Measurements from ENCODE around the gene WIPF3. TPM values are rescaled to one million over a fixed set of nuclear protein-coding genes. Genes with fewer than 3 reads are reported as not detected.

The WIPF3 gene
- total RNA-seq, 4 donors from 2014 or later: 3.7 to 6.8 (median 5.5) TPM

DNA sequence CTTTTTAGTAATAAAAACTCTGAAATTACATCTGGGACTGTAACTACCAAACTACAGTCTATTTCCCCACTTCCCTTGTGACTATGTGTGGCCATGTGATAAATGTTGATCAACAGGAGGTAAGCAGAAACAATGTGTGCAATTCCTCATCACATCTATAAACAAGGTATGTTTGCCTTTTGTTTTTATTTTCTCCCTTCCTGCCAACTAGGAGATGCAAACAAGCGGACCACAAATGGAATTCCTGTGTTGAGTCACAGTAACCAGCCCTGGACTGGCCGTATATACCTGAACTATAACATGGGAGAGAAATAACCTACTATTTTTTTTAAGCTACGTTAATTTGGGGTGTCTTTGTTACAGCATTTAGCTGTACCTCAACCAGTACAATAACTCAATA lies 130.8 kb downstream of the WIPF3 start:
- no peak for TF ChIP-seq EP300 (IDR thresholded peaks at IDR 0.05)
- TF ChIP-seq, protein P1, sequence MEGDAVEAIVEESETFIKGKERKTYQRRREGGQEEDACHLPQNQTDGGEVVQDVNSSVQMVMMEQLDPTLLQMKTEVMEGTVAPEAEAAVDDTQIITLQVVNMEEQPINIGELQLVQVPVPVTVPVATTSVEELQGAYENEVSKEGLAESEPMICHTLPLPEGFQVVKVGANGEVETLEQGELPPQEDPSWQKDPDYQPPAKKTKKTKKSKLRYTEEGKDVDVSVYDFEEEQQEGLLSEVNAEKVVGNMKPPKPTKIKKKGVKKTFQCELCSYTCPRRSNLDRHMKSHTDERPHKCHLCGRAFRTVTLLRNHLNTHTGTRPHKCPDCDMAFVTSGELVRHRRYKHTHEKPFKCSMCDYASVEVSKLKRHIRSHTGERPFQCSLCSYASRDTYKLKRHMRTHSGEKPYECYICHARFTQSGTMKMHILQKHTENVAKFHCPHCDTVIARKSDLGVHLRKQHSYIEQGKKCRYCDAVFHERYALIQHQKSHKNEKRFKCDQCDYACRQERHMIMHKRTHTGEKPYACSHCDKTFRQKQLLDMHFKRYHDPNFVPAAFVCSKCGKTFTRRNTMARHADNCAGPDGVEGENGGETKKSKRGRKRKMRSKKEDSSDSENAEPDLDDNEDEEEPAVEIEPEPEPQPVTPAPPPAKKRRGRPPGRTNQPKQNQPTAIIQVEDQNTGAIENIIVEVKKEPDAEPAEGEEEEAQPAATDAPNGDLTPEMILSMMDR (IDR thresholded peaks at IDR 0.05): no peak
- TF ChIP-seq POLR2A (IDR thresholded peaks at IDR 0.05): no peak
- TF ChIP-seq POLR2AphosphoS5 (IDR thresholded peaks at IDR 0.05): no peak
- ATAC-seq: no peak
- H3K4me3 ChIP-seq: no peak overlapping the region
- no peak overlapping the region for H3K27ac ChIP-seq
- peaks cover 0 to 96% of the 10 kb centered on the region in 2 donors for H3K36me3 ChIP-seq
- WGBS, 2 donors (ENCODE audit: low coverage in 1 of 2): 85 to 88% methylated on average over 3 of the region's 3 CpGs
- no peaks in the 10 kb centered on the region for H3K4me1 ChIP-seq
- H3K9me3 ChIP-seq: no peaks in the 10 kb centered on the region
- no peaks in the 10 kb centered on the region for H3K27me3 ChIP-seq

DNA sequence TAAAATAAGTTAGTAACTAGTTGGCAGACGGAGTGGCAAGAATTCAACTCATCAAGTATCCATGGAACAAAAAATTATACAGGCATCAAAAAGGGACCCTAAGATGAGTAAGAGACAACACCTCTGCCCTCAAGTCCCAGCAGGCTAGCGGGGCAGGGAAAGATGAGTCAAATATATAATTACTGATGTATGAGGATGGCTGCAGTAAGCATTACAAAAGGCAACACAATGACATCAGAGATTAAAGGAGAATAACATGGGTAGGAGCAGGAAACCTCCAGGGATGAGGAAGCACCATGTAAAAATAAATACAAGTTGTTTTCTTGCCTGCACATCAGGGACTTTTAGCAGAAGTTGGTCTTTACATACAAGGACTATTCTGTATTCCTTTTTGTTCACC lies 133.9 kb downstream of the WIPF3 start:
- Histone ChIP-seq H3K4me3 (no peak overlapping the region), H3K27me3 (no peaks in the 10 kb centered on the region), H3K36me3 (peaks cover 0 to 99% of the 10 kb centered on the region in 2 donors), H3K9me3 (no peaks in the 10 kb centered on the region), H3K4me1 (no peaks in the 10 kb centered on the region), H3K27ac (no peak overlapping the region)
- WGBS, 2 donors (ENCODE audit: low coverage in 1 of 2): 94 to 100% methylated on average over 2 of the region's 2 CpGs
- TF ChIP-seq POLR2AphosphoS5 (IDR thresholded peaks at IDR 0.05) (no peak), POLR2A (IDR thresholded peaks at IDR 0.05) (no peak), EP300 (IDR thresholded peaks at IDR 0.05) (no peak)
- TF ChIP-seq, protein P1 (IDR thresholded peaks at IDR 0.05): no peak
- no peak for ATAC-seq

DNA sequence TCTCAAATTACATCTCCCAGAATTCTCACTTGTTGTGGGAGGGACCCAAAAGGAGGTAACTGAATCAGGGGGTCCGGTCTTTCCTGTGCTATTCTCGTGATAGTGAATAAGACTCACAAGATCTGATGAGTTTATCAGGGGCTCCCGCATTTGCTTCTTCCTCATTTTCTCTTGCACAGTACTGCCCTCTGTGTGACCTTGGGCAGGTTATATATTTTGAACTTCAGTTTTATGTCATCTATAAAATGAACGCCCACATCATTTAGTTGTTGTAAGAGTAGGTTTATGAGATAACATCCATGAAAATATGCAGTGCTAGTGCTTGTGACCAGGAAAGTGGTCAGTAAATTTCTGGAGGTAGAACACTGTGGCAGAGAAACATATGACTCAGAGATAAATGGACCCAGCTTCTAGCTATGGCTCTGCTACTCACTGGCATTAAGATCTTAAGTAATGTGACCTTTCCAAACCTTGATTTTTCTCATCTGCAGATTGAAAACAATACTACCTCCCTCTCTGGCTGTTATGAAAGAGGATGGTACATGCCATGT lies 139.0 kb downstream of the WIPF3 start:
- Histone ChIP-seq H3K36me3 (peaks cover 0 to 77% of the 10 kb centered on the region in 2 donors), H3K9me3 (no peaks in the 10 kb centered on the region), H3K27ac (no peak overlapping the region), H3K27me3 (no peaks in the 10 kb centered on the region), H3K4me1 (peaks cover 0 to 11% (median 0%) of the 10 kb centered on the region in 3 donors), H3K4me3 (no peak overlapping the region)
- 94 to 97% methylated on average over 3 to 4 of the region's 4 CpGs for WGBS, 2 donors (ENCODE audit: low coverage in 1 of 2)
- ATAC-seq: no peak
- TF ChIP-seq, protein P1 (IDR thresholded peaks at IDR 0.05): no peak
- TF ChIP-seq POLR2AphosphoS5 (IDR thresholded peaks at IDR 0.05): no peak
- no peak for TF ChIP-seq POLR2A (IDR thresholded peaks at IDR 0.05)

DNA sequence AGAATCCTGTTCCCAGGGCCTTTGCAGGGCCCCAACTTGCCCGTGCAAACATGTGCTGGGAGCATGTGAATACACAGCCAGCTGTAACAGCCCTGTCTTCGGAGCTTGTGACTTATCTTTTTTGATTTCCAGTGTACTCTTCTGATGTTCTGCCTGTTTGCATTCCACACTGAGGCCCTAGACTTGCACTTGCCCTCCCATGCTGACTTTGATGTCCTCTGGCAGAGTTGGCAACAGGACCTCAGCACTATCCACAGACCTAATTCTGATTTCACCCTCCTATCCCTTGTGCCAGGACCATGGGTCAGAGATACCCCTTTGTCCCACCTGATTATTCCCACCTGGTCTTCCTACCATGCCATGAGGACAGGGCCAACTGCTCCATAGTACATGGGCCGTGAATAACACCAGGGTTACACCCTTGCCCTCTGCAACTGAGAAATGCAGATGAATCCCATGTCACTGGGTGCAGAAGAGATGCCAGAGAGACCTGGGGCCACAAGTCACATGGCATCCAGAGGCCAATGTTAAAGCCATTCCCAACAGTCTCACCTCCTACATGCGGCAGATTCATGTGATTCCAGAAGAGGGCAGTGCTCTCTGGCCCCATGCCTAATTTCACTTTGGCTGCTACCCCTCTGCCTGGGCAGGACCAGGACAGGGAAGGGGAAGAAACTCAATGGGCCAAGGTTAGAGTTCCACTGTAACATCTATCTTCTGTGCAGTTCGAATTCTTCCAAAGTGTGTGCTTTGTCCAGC lies 140.3 kb downstream of the WIPF3 start:
- no peaks in the 10 kb centered on the region for H3K27me3 ChIP-seq
- H3K4me3 ChIP-seq: no peak overlapping the region
- 61 to 88% methylated on average over 2 to 5 of the region's 5 CpGs for WGBS, 2 donors (ENCODE audit: low coverage in 1 of 2)
- no peak for ATAC-seq
- no peak for TF ChIP-seq POLR2A (IDR thresholded peaks at IDR 0.05)
- no peak for TF ChIP-seq EP300 (IDR thresholded peaks at IDR 0.05)
- TF ChIP-seq POLR2AphosphoS5 (IDR thresholded peaks at IDR 0.05): peak; percentile 28
- TF ChIP-seq, protein P1 (IDR thresholded peaks at IDR 0.05): peak in 3 of 4 experiments; percentile 38 to 56 (median 40)
- no peaks in the 10 kb centered on the region for H3K9me3 ChIP-seq
- H3K4me1 ChIP-seq: peaks cover 0 to 11% (median 0%) of the 10 kb centered on the region in 3 donors
- peaks cover 0 to 77% of the 10 kb centered on the region in 2 donors for H3K36me3 ChIP-seq
- no peak overlapping the region for H3K27ac ChIP-seq

DNA sequence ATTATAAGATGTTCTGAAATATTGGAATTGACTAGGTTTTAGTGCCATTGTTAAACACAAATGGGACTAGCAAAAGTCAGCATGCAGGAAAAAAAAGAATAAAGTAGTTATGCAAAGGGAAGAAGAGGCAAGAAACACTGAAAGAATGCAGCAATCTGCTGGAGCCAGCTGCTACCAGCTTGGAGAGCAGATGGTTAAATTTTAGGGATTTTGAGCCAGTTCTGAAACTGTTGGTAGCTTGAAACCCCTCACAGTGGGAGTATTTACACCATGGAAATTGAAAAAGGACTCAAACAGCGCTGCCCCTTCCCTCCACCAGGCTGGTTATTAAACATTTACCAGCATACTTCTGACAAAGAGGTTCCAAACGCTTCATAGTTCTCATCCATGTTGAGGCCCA lies 142.3 kb downstream of the WIPF3 start:
- ATAC-seq: no peak
- Histone ChIP-seq H3K4me1 (peaks cover 0 to 11% (median 0%) of the 10 kb centered on the region in 3 donors), H3K9me3 (no peaks in the 10 kb centered on the region), H3K4me3 (no peak overlapping the region), H3K36me3 (peaks cover 0 to 76% of the 10 kb centered on the region in 2 donors), H3K27ac (no peak overlapping the region), H3K27me3 (no peaks in the 10 kb centered on the region)
- TF ChIP-seq, protein P1 (IDR thresholded peaks at IDR 0.05): no peak
- TF ChIP-seq EP300 (IDR thresholded peaks at IDR 0.05) (no peak), POLR2AphosphoS5 (IDR thresholded peaks at IDR 0.05) (no peak), POLR2A (IDR thresholded peaks at IDR 0.05) (no peak)
- WGBS, 2 donors (ENCODE audit: low coverage in 1 of 2): 93% methylated on average over 2 of the region's 2 CpGs; no CpG with 5 or more reads in 1 of the 2 donors

All from gastroesophageal sphincter (tissue), 4 donors.